ENCODE measurements around the gene OLIG1.

Gene OLIG1

GRCh38 chr21:33069994-33070743 is at the start of gene OLIG1:
Gene OLIG1 (plus strand): TSS chr21:33070141. CDS start chr21:33070247, 106 bp downstream.
- no peak for DNase-seq (ENCODE audit: low read depth)

GRCh38 chr21:33020558-33021100 is 49.3 kb upstream of the OLIG1 start:
- no peak for DNase-seq (ENCODE audit: low read depth)

- DNase-seq (ENCODE audit: low read depth), result no peak
Observed at GRCh38 chr21:33021150-33021549, 48.8 kb upstream of the OLIG1 start.

GRCh38 chr21:33021667-33022066 is 48.3 kb upstream of the OLIG1 start:
- DNase-seq (ENCODE audit: low read depth), result no peak

- no peak for DNase-seq (ENCODE audit: low read depth)
Observed at GRCh38 chr21:33022489-33022827, 47.5 kb upstream of the OLIG1 start.

GRCh38 chr21:33022828-33023573 is 46.9 kb upstream of the OLIG1 start:
- no peak for DNase-seq (ENCODE audit: low read depth)

GRCh38 chr21:33023574-33024200 is 46.3 kb upstream of the OLIG1 start:
- no peak for DNase-seq (ENCODE audit: low read depth)

GRCh38 chr21:33024201-33025103 is 45.5 kb upstream of the OLIG1 start:
- no peak for DNase-seq (ENCODE audit: low read depth)

- no peak for DNase-seq (ENCODE audit: low read depth)
Observed at GRCh38 chr21:33025106-33025488, 44.8 kb upstream of the OLIG1 start.

- no peak for DNase-seq (ENCODE audit: low read depth)
Observed at GRCh38 chr21:33025489-33026442, 44.2 kb upstream of the OLIG1 start, which contains the start of gene OLIG2. Gene OLIG2 (plus strand): TSS chr21:33025935. CDS start chr21:33026863, 928 bp downstream.

- DNase-seq (ENCODE audit: low read depth), result no peak
Observed at GRCh38 chr21:33026443-33026858, 43.5 kb upstream of the OLIG1 start.

GRCh38 chr21:33026878-33027400 is 43.0 kb upstream of the OLIG1 start:
- DNase-seq (ENCODE audit: low read depth), result no peak

GRCh38 chr21:33027401-33028286 is 42.3 kb upstream of the OLIG1 start:
- DNase-seq (ENCODE audit: low read depth), result no peak

- no peak for DNase-seq (ENCODE audit: low read depth)
Observed at GRCh38 chr21:33028287-33028670, 41.7 kb upstream of the OLIG1 start.

- no peak for DNase-seq (ENCODE audit: low read depth)
Observed at GRCh38 chr21:33028773-33029384, 41.1 kb upstream of the OLIG1 start.

- no peak for DNase-seq (ENCODE audit: low read depth)
Observed at GRCh38 chr21:33029385-33029921, 40.5 kb upstream of the OLIG1 start.

GRCh38 chr21:33029975-33030461 is 39.9 kb upstream of the OLIG1 start:
- DNase-seq (ENCODE audit: low read depth), result no peak

- DNase-seq (ENCODE audit: low read depth), result no peak
Observed at GRCh38 chr21:33030633-33031032, 39.3 kb upstream of the OLIG1 start.
